ENCODE data around the gene GFPT2.

GFPT2 gene

GRCh38 chr5:180313677-180314505, 39.2 kb downstream of the GFPT2 start:
- Histone ChIP-seq H2AFZ (ENCODE audit: low read depth) (no peak overlapping the region), H3K27ac (no peak overlapping the region), H4K20me1 (ENCODE audit: insufficient read depth) (no peaks in the 10 kb centered on the region), H3K4me2 (no peak overlapping the region), H3K4me1 (ENCODE audit: low read depth, poor library complexity, severe bottlenecking) (no peaks in the 10 kb centered on the region), H3K79me2 (ENCODE audit: insufficient read depth, low read depth) (no peaks in the 10 kb centered on the region), H3K27me3 (ENCODE audit: insufficient read depth, low read depth) (no peaks in the 10 kb centered on the region), H3K9ac (no peak overlapping the region), H3K4me3 (IDR thresholded peaks at IDR 0.05; ENCODE audit: insufficient read depth, low read depth, low read length) (no peak overlapping the region), H3K36me3 (ENCODE audit: insufficient read depth) (no peaks in the 10 kb centered on the region)
- no peak for TF ChIP-seq CTCF (conservative IDR thresholded peaks at IDR 0.05; ENCODE audit: low read depth, low read length)

- no peak overlapping the region for H2AFZ ChIP-seq (ENCODE audit: low read depth)
- no peak overlapping the region for H3K4me3 ChIP-seq (IDR thresholded peaks at IDR 0.05; ENCODE audit: insufficient read depth, low read depth, low read length)
- TF ChIP-seq CTCF (conservative IDR thresholded peaks at IDR 0.05; ENCODE audit: low read depth, low read length), result no peak
- no peaks in the 10 kb centered on the region for H3K79me2 ChIP-seq (ENCODE audit: insufficient read depth, low read depth)
- H3K9ac ChIP-seq, result no peak overlapping the region
- H4K20me1 ChIP-seq (ENCODE audit: insufficient read depth), result no peaks in the 10 kb centered on the region
- H3K27ac ChIP-seq, result no peak overlapping the region
- no peaks in the 10 kb centered on the region for H3K36me3 ChIP-seq (ENCODE audit: insufficient read depth)
- no peak overlapping the region for H3K4me2 ChIP-seq
- H3K27me3 ChIP-seq (ENCODE audit: insufficient read depth, low read depth), result no peaks in the 10 kb centered on the region
- H3K4me1 ChIP-seq (ENCODE audit: low read depth, poor library complexity, severe bottlenecking), result no peaks in the 10 kb centered on the region
Observed at GRCh38 chr5:180311216-180311615, 41.9 kb downstream of the GFPT2 start.

GRCh38 chr5:180306796-180307195, 46.3 kb downstream of the GFPT2 start:
- no peak overlapping the region for H3K9ac ChIP-seq
- no peak overlapping the region for H2AFZ ChIP-seq (ENCODE audit: low read depth)
- no peaks in the 10 kb centered on the region for H3K79me2 ChIP-seq (ENCODE audit: insufficient read depth, low read depth)
- H3K36me3 ChIP-seq (ENCODE audit: insufficient read depth), result no peaks in the 10 kb centered on the region
- no peak overlapping the region for H3K4me3 ChIP-seq (IDR thresholded peaks at IDR 0.05; ENCODE audit: insufficient read depth, low read depth, low read length)
- H3K27me3 ChIP-seq (ENCODE audit: insufficient read depth, low read depth), result no peaks in the 10 kb centered on the region
- no peaks in the 10 kb centered on the region for H4K20me1 ChIP-seq (ENCODE audit: insufficient read depth)
- no peak overlapping the region for H3K27ac ChIP-seq
- no peak for TF ChIP-seq CTCF (conservative IDR thresholded peaks at IDR 0.05; ENCODE audit: low read depth, low read length)
- H3K4me2 ChIP-seq, result no peak overlapping the region
- H3K4me1 ChIP-seq (ENCODE audit: low read depth, poor library complexity, severe bottlenecking), result no peaks in the 10 kb centered on the region

GRCh38 chr5:180305481-180305880, 47.7 kb downstream of the GFPT2 start:
- TF ChIP-seq CTCF (conservative IDR thresholded peaks at IDR 0.05; ENCODE audit: low read depth, low read length), result no peak
- Histone ChIP-seq H3K9ac (no peak overlapping the region), H3K79me2 (ENCODE audit: insufficient read depth, low read depth) (no peaks in the 10 kb centered on the region), H3K4me3 (IDR thresholded peaks at IDR 0.05; ENCODE audit: insufficient read depth, low read depth, low read length) (no peak overlapping the region), H2AFZ (ENCODE audit: low read depth) (no peak overlapping the region), H3K36me3 (ENCODE audit: insufficient read depth) (no peaks in the 10 kb centered on the region), H3K4me2 (no peak overlapping the region), H3K27me3 (ENCODE audit: insufficient read depth, low read depth) (no peaks in the 10 kb centered on the region), H3K4me1 (ENCODE audit: low read depth, poor library complexity, severe bottlenecking) (no peaks in the 10 kb centered on the region), H3K27ac (no peak overlapping the region), H4K20me1 (ENCODE audit: insufficient read depth) (no peaks in the 10 kb centered on the region)

Measured in KMS-11 (cell line).